WTC11 (cell line): ENCODE data around the gene PDE6B. TPM values are rescaled to one million over a fixed set of nuclear protein-coding genes. Genes with fewer than 3 reads are reported as not detected.

Source experiments
- ATAC-seq: fragments of 200-7000 bp; cut with Tn5 transposase; 2 replicates; pipeline ENCODE4 v1.10.0; 2021; ENCODE audit warnings: mild to moderate bottlenecking, moderate library complexity
- Bru-seq: library from RNA; stranded (reverse); fragments of 400-500 nt; gene quantifications from one replicate; lab custom pipeline; 2021; lab: Mats Ljungman, UMichigan
- CTCF ChIA-PET: fragments of 300-600 bp; sonication (Branson Sonifier 250); formaldehyde crosslinking; loops from one replicate; lab custom pipeline; 2021; ENCODE audit warnings: antibody characterized with exemption; lab: Charles Lee
- POLR2A ChIA-PET: fragments of 350-600 bp; sonication (Branson Sonifier 250); formaldehyde crosslinking; loops from one replicate; lab custom pipeline; 2021; ENCODE audit warnings: antibody characterized with exemption; lab: Charles Lee
- DNase-seq: peaks from one replicate; pipeline ENCODE4 v3.0.0; 2021; ENCODE audit warnings: low spot score
- H3K27ac Mint-ChIP-seq: 2 replicates; pipeline ENCODE4 v1.8.0; 2021; ENCODE audit warnings: mixed read lengths
- H3K27me3 Mint-ChIP-seq: 2 replicates; pipeline ENCODE4 v1.8.0; 2021; ENCODE audit warnings: low read depth, mild to moderate bottlenecking, moderate library complexity, mixed read lengths
- H3K36me3 Mint-ChIP-seq: 2 replicates; pipeline ENCODE4 v1.8.0; 2021; ENCODE audit warnings: mixed read lengths
- H3K4me1 Mint-ChIP-seq: 2 replicates; pipeline ENCODE4 v1.8.0; 2022; ENCODE audit warnings: mixed read lengths
- H3K4me3 Mint-ChIP-seq: 2 replicates; pipeline ENCODE4 v1.8.0; 2021; ENCODE audit warnings: mild to moderate bottlenecking, moderate library complexity, mixed read lengths
- H3K9me3 Mint-ChIP-seq: 2 replicates; pipeline ENCODE4 v1.8.0; 2021; ENCODE audit warnings: mixed read lengths
- E2F4 ChIP-seq: sonication (generic); formaldehyde crosslinking; IDR thresholded peaks from 2 replicates; pipeline ENCODE4 v1.8.1; 2022; ENCODE audit warnings: low read depth, mild to moderate bottlenecking, moderate library complexity, missing genetic modification reagents, borderline replicate concordance
- ERG ChIP-seq: fragments of 250-450 bp; sonication (Bioruptor Pico); IDR thresholded peaks from 2 replicates; pipeline ENCODE4 v1.8.0; 2021; ENCODE audit warnings: mild to moderate bottlenecking
- ESRRA ChIP-seq: sonication (generic); formaldehyde crosslinking; IDR thresholded peaks from 2 replicates; pipeline ENCODE4 v1.8.1; 2022; ENCODE audit warnings: mild to moderate bottlenecking, missing genetic modification reagents, borderline replicate concordance
- ETV6 ChIP-seq: sonication (generic); formaldehyde crosslinking; IDR thresholded peaks from 2 replicates; pipeline ENCODE4 v1.8.1; 2022; ENCODE audit warnings: mild to moderate bottlenecking, missing genetic modification reagents
- FOXP1 ChIP-seq: sonication (generic); formaldehyde crosslinking; IDR thresholded peaks from 2 replicates; pipeline ENCODE4 v1.8.0; 2022; ENCODE audit warnings: missing genetic modification reagents, mild to moderate bottlenecking, moderate library complexity, borderline replicate concordance
- JAZF1 ChIP-seq: fragments of 250-450 bp; sonication (Bioruptor Pico); IDR thresholded peaks from 2 replicates; pipeline ENCODE4 v1.9.0; 2021; ENCODE audit warnings: moderate library complexity, mild to moderate bottlenecking, inconsistent platforms
- NFYB ChIP-seq: sonication (generic); formaldehyde crosslinking; conservative IDR thresholded peaks from 2 replicates; pipeline ENCODE4 v1.8.0; 2022; ENCODE audit warnings: low read depth, missing genetic modification reagents
- NR2C2 ChIP-seq: sonication (generic); formaldehyde crosslinking; IDR thresholded peaks from 2 replicates; pipeline ENCODE4 v1.8.0; 2022; ENCODE audit warnings: mild to moderate bottlenecking, missing genetic modification reagents
- PRDM15 ChIP-seq: sonication (generic); formaldehyde crosslinking; IDR thresholded peaks from 2 replicates; pipeline ENCODE4 v1.8.0; 2022; ENCODE audit warnings: missing genetic modification reagents
- PRRX2 ChIP-seq: fragments of 250-450 bp; sonication (Bioruptor Pico); IDR thresholded peaks from 2 replicates; pipeline ENCODE4 v1.8.0; 2021; ENCODE audit warnings: mild to moderate bottlenecking
- RELA ChIP-seq: sonication (generic); formaldehyde crosslinking; IDR thresholded peaks from 2 replicates; pipeline ENCODE4 v1.8.1; 2022; ENCODE audit warnings: missing genetic modification reagents, mild to moderate bottlenecking, borderline replicate concordance
- STAT6 ChIP-seq: sonication (generic); formaldehyde crosslinking; conservative IDR thresholded peaks from 2 replicates; pipeline ENCODE4 v1.8.1; 2023; ENCODE audit warnings: mild to moderate bottlenecking, low read depth, missing genetic modification reagents, moderate library complexity
- USF1 ChIP-seq: sonication (generic); formaldehyde crosslinking; IDR thresholded peaks from 2 replicates; pipeline ENCODE4 v1.8.0; 2022; ENCODE audit warnings: mild to moderate bottlenecking, missing genetic modification reagents
- USF2 ChIP-seq: sonication (generic); formaldehyde crosslinking; IDR thresholded peaks from 2 replicates; pipeline ENCODE4 v1.8.1; 2023; ENCODE audit warnings: mild to moderate bottlenecking, missing genetic modification reagents, moderate library complexity
- ZBTB43 ChIP-seq: sonication (generic); formaldehyde crosslinking; IDR thresholded peaks from 2 replicates; pipeline ENCODE4 v1.8.1; 2023; ENCODE audit warnings: mild to moderate bottlenecking, missing genetic modification reagents
- long read RNA-seq, 3 experiments: library from RNA in 1 of 3; library from capped mRNA in 1 of 3; library from polyadenylated mRNA in 1 of 3; unstranded in 2 of 3; stranded (forward) in 1 of 3; transcript quantifications; one replicate each; pipeline ENCODE4 v2.0.0, GENCODE V29; 2021
- total RNA-seq: library from RNA; stranded (reverse); gene quantifications from 3 replicates; pipeline ENCODE4 v1.2.3, GENCODE V29; 2021

The PDE6B gene
- total RNA-seq (7.1 to 13.1 TPM (median 13.0 TPM) in 3 replicates), Bru-seq, nascent RNA (percentile 23 among the genes with signal in this experiment)
- long read RNA-seq, experiment 1, partial matches to known transcripts = 9 of 13 reads
- long read RNA-seq, experiment 1, other reads (novel, unspliced or antisense) = 4 of 13 reads
- long read RNA-seq, experiment 2, partial matches to known transcripts = 6 of 9 reads
- long read RNA-seq, experiment 2, other reads (novel, unspliced or antisense) = 3 of 9 reads
- long read RNA-seq, experiment 3 = 0 reads

GRCh38 chr4:624705-625590 is at the start of gene PDE6B:
TSS of gene PDE6B (plus strand) at chr4:625573. CDS start at chr4:625627, 54 bp downstream.
- Mint-ChIP-seq H3K36me3 (no peaks in the 10 kb centered on the region), H3K4me3 (no peak within 1 kb of the TSS), H3K9me3 (no peaks in the 10 kb centered on the region), H3K27ac (no peak within 1 kb of the TSS), H3K27me3 (peaks cover 7% of the 10 kb centered on the region; the same call in 1 of the 2 replicates), H3K4me1 (peaks cover 10% of the 10 kb centered on the region)
- ATAC-seq (peak; percentile 61), DNase-seq (peak; percentile 38)
- ChIA-PET POLR2A (interaction anchor here (0.5 kb wide), 1 partner anchor 1435 kb away, joined by 3 read pairs; no protein-coding TSS in a partner anchor), CTCF (interaction anchor here (0.9 to 1.9 kb wide), 7 partner anchors 11 to 59 kb away, joined by 3 to 10 read pairs (median 5); partner anchors contain the start of genes ATP5ME and MYL5)
- peak; percentile 80 for TF ChIP-seq USF2 (CRISPR knock-in tag)
- TF ChIP-seq E2F4 (CRISPR knock-in tag) = no peak
- TF ChIP-seq NR2C2 = no peak
- no peak for TF ChIP-seq JAZF1 (CRISPR knock-in tag)
- no peak for TF ChIP-seq ZBTB43 (CRISPR knock-in tag)
- TF ChIP-seq ERG (CRISPR knock-in tag) = no peak
- no peak for TF ChIP-seq RELA (CRISPR knock-in tag)
- TF ChIP-seq NFYB (CRISPR knock-in tag) = no peak
- TF ChIP-seq USF1 (CRISPR knock-in tag) = peak; percentile 68
- no peak for TF ChIP-seq PRDM15
- no peak for TF ChIP-seq PRRX2
- TF ChIP-seq FOXP1 (CRISPR knock-in tag) = 0 out of 2 replicates have a peak, but pooled peaks have one; percentile 56
- TF ChIP-seq ESRRA (CRISPR knock-in tag) = no peak
- no peak for TF ChIP-seq STAT6 (CRISPR knock-in tag)
- no peak for TF ChIP-seq ETV6 (CRISPR knock-in tag)
